Measurements from ENCODE around the gene MIGA2. TPM values are rescaled to one million over a fixed set of nuclear protein-coding genes. Genes with fewer than 3 reads are reported as not detected.

The MIGA2 gene
- polyA plus RNA-seq, 1 experiment: 23.7 TPM

- peaks cover 26% of the 10 kb centered on the region for H3K36me3 ChIP-seq (ENCODE audit: control insufficient read depth, insufficient read depth, low read length)
- CTCF ChIA-PET: interaction anchor here (1.7 kb wide), 1 partner anchor 20 kb away, joined by 4 read pairs; the partner anchor contains the start of gene SH3GLB2
These were observed 27.9 kb upstream of the MIGA2 start for GRCh38 chr9:129008469-129008965.

GRCh38 chr9:129008986-129009583 lies 27.3 kb upstream of the MIGA2 start:
- ChIA-PET CTCF (interaction anchor here (1.0 to 2.2 kb wide), 3 partner anchors 14 to 157 kb away, joined by 4 to 5 read pairs (median 4); partner anchors contain the start of gene SH3GLB2), POLR2A (no interaction called here)
- Histone ChIP-seq H3K27me3 (ENCODE audit: control insufficient read depth, insufficient read depth, low read length) (no peaks in the 10 kb centered on the region), H3K36me3 (ENCODE audit: control insufficient read depth, insufficient read depth, low read length) (peaks cover 27% of the 10 kb centered on the region), H3K4me3 (ENCODE audit: low read depth, low read length) (no peak overlapping the region)
- TF ChIP-seq, protein P1, sequence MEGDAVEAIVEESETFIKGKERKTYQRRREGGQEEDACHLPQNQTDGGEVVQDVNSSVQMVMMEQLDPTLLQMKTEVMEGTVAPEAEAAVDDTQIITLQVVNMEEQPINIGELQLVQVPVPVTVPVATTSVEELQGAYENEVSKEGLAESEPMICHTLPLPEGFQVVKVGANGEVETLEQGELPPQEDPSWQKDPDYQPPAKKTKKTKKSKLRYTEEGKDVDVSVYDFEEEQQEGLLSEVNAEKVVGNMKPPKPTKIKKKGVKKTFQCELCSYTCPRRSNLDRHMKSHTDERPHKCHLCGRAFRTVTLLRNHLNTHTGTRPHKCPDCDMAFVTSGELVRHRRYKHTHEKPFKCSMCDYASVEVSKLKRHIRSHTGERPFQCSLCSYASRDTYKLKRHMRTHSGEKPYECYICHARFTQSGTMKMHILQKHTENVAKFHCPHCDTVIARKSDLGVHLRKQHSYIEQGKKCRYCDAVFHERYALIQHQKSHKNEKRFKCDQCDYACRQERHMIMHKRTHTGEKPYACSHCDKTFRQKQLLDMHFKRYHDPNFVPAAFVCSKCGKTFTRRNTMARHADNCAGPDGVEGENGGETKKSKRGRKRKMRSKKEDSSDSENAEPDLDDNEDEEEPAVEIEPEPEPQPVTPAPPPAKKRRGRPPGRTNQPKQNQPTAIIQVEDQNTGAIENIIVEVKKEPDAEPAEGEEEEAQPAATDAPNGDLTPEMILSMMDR (IDR thresholded peaks at IDR 0.05; ENCODE audit: insufficient read depth, low read depth, low read length): no peak
- DNase-seq (ENCODE audit: low read depth): no peak

More at GRCh38 chr9:129008469-129008965, 27.9 kb upstream of the MIGA2 start:
- TF ChIP-seq, protein P1 (IDR thresholded peaks at IDR 0.05; ENCODE audit: insufficient read depth, low read depth, low read length): no peak
- POLR2A ChIA-PET: no interaction called here
- no peak overlapping the region for H3K4me3 ChIP-seq (ENCODE audit: low read depth, low read length)
- H3K27me3 ChIP-seq (ENCODE audit: control insufficient read depth, insufficient read depth, low read length): no peaks in the 10 kb centered on the region
- no peak for DNase-seq (ENCODE audit: low read depth)

GRCh38 chr9:129009584-129010141 lies 26.8 kb upstream of the MIGA2 start:
- Histone ChIP-seq H3K27me3 (ENCODE audit: control insufficient read depth, insufficient read depth, low read length) (no peaks in the 10 kb centered on the region), H3K4me3 (ENCODE audit: low read depth, low read length) (no peak overlapping the region), H3K36me3 (ENCODE audit: control insufficient read depth, insufficient read depth, low read length) (peaks cover 33% of the 10 kb centered on the region)
- TF ChIP-seq, protein P1 (IDR thresholded peaks at IDR 0.05; ENCODE audit: insufficient read depth, low read depth, low read length): no peak
- POLR2A ChIA-PET: no interaction called here
- CTCF ChIA-PET: interaction anchor here (1.0 to 2.2 kb wide), 2 partner anchors 13 to 157 kb away, joined by 4 to 5 read pairs; no protein-coding TSS in a partner anchor
- DNase-seq (ENCODE audit: low read depth): no peak

GRCh38 chr9:129010267-129010975 lies 26.0 kb upstream of the MIGA2 start:
- no peaks in the 10 kb centered on the region for H3K27me3 ChIP-seq (ENCODE audit: control insufficient read depth, insufficient read depth, low read length)
- CTCF ChIA-PET: interaction anchor here (2.2 kb wide), 1 partner anchor 13 kb away, joined by 5 read pairs; no protein-coding TSS in a partner anchor
- POLR2A ChIA-PET: no interaction called here
- TF ChIP-seq, protein P1 (IDR thresholded peaks at IDR 0.05; ENCODE audit: insufficient read depth, low read depth, low read length): no peak
- peaks cover 33% of the 10 kb centered on the region for H3K36me3 ChIP-seq (ENCODE audit: control insufficient read depth, insufficient read depth, low read length)
- DNase-seq (ENCODE audit: low read depth): no peak
- no peak overlapping the region for H3K4me3 ChIP-seq (ENCODE audit: low read depth, low read length)

GRCh38 chr9:129011170-129011569 lies 25.3 kb upstream of the MIGA2 start:
- POLR2A ChIA-PET: no interaction called here

More at GRCh38 chr9:129011170-129011569, 25.3 kb upstream of the MIGA2 start:
- Histone ChIP-seq H3K27me3 (ENCODE audit: control insufficient read depth, insufficient read depth, low read length) (no peaks in the 10 kb centered on the region), H3K36me3 (ENCODE audit: control insufficient read depth, insufficient read depth, low read length) (peaks cover 33% of the 10 kb centered on the region), H3K4me3 (ENCODE audit: low read depth, low read length) (no peak overlapping the region)
- DNase-seq (ENCODE audit: low read depth): no peak
- CTCF ChIA-PET: interaction anchor here (2.2 kb wide), 1 partner anchor 12 kb away, joined by 5 read pairs; no protein-coding TSS in a partner anchor
- TF ChIP-seq, protein P1 (IDR thresholded peaks at IDR 0.05; ENCODE audit: insufficient read depth, low read depth, low read length): no peak
